Heart left ventricle (tissue), 16 donors: ENCODE data around the gene FRMPD4. TPM values are rescaled to one million over a fixed set of nuclear protein-coding genes. Genes with fewer than 3 reads are reported as not detected.

Source experiments
- ATAC-seq, 4 donors: fragments of 200-7000 bp; cut with Tn5 transposase; one replicate each; pipeline ENCODE4 v1.9.1; 2020 to 2022; ENCODE audit warnings: moderate library complexity in 4 of 4, mild to moderate bottlenecking in 3 of 4, moderate number of reproducible peaks in 1 of 4
- DNase-seq, 5 donors: peaks; one replicate each; pipeline ENCODE4 v3.0.0-alpha.2; 2020
- H3K27ac ChIP-seq, 12 donors: fragments of 200-600 bp; sonication (generic) in 4 of 12; one replicate each; pipeline versions ENCODE4 v1.5.0 to v1.8.0; 2016 to 2022; ENCODE audit warnings: mild to moderate bottlenecking in 2 of 12
- H3K27me3 ChIP-seq, 9 donors: fragments of 200-600 bp; sonication (generic) in 2 of 9; one replicate each; pipeline versions ENCODE4 v1.5.1 to v1.8.0; 2016 to 2022; ENCODE audit warnings: mild to moderate bottlenecking in 3 of 9
- H3K36me3 ChIP-seq, 9 donors: fragments of 200-600 bp; sonication (generic) in 2 of 9; one replicate each; pipeline versions ENCODE4 v1.5.0 to v1.8.0; 2018 to 2022; ENCODE audit warnings: mild to moderate bottlenecking in 2 of 9
- H3K4me1 ChIP-seq, 12 donors: fragments of 200-600 bp; sonication (generic) in 4 of 12; one replicate each; pipeline versions ENCODE4 v1.5.0 to v1.8.0; 2016 to 2022; ENCODE audit warnings: mild to moderate bottlenecking in 3 of 12
- H3K4me3 ChIP-seq, 12 donors: fragments of 200-600 bp; sonication (generic) in 4 of 12; one replicate each; pipeline versions ENCODE4 v1.5.0 to v1.8.0; 2017 to 2022; ENCODE audit warnings: mild to moderate bottlenecking in 9 of 12, moderate library complexity in 4 of 12
- H3K9me3 ChIP-seq, 12 donors: fragments of 200-600 bp; sonication (generic) in 4 of 12; one replicate each; pipeline versions ENCODE4 v1.5.0 to v1.8.0; 2016 to 2022; ENCODE audit warnings: mild to moderate bottlenecking in 1 of 12
- POLR2A ChIP-seq, 2 donors: fragments of 450-650 bp; IDR thresholded peaks; one replicate each; pipeline ENCODE4 v1.6.1; 2017; ENCODE audit warnings: antibody characterized with exemption in 2 of 2, mild to moderate bottlenecking in 2 of 2, moderate library complexity in 2 of 2
- WGBS, 4 donors: extraction: QIAGEN DNeasy Blood & Tissue Kit in 2 of 4; methylation state at CpG; one replicate each; pipeline versions ENCODE4 v1.1.5 to v1.1.7; 2013 to 2018; 5-methylcytosine and 5-hydroxymethylcytosine counted together
- intact Hi-C, 10 donors: fragments of 100-400 bp; cut with DNase I; formaldehyde crosslinking; loops; one replicate each; pipeline versions ENCODE4 v1.11.1 to v1.14.2; 2022
- polyA plus RNA-seq, 2 donors: library from polyadenylated mRNA; stranded (reverse); fragments of 200-250 nt; gene quantifications; one replicate each; pipeline ENCODE4 v1.2.3, GENCODE V29; 2013
- total RNA-seq, 9 donors: library from RNA; depleted of rRNA in 2 of 9; stranded (reverse); fragments of >200 nt in 2 of 9; fragmentation: NEBNext Ultra II Directional in 3 of 9; extraction: Animal tissue kit (Norgen Biotek cat#: 25700) in 3 of 9; gene quantifications; one replicate each; pipeline versions ENCODE4 v1.1.0 to v1.2.4, GENCODE V29; 2016 to 2023
- TF ChIP-seq, protein P1 (sequence below), 12 donors: fragments of 200-600 bp; sonication (generic) in 4 of 12; IDR thresholded peaks; one replicate each; pipeline versions ENCODE4 v1.5.0 to v1.8.0; 2018 to 2022; ENCODE audit warnings: antibody characterized with exemption in 12 of 12, mild to moderate bottlenecking in 5 of 12
- donor health status: ischemic (EF 13 %, LVEDD 7.1; RV severe dilation, severe dysfunction).
- donor health status: healthy with polysubstance abuse.
- donor health status: DM: no; HTN: yes; CAD: no.
- donor health status: DM: no; HTN: no; CAD: no.
- donor health status: ischemic (EF 25% LVEDD 6.9; RV normal size, moderate dysfunction).
- donor health status: ischemic (EF 25% LVEDD 5.7; RV mildly dilated, moderate dysfunction).
- donor health status: healthy.
- donor health status: DM: yes; HTN: yes; CAD: no.
- donor health status: ischemic (EF 35%, LVEDD 5.7; RV mildly dilated, moderate dysfunction).
- donor health status: nonischemic (EF 11% LVEDD 7.7; RV severe dilation, severe dysfunction).
- donor health status: DM: yes; HTN: yes; CAD: no.
- donor health status: PGD.
- donor health status: ischemic (EF 29% LVEDD 5.4; RV normal size, mild dysfunction).
- donor health status: nonischemic (EF 23%, LVEDD 6.1; RV moderate dilation, normal function).

FRMPD4 gene
- total and polyA plus RNA-seq, 11 donors = 0.07 to 4.2 (median 1.4) TPM

DNA sequence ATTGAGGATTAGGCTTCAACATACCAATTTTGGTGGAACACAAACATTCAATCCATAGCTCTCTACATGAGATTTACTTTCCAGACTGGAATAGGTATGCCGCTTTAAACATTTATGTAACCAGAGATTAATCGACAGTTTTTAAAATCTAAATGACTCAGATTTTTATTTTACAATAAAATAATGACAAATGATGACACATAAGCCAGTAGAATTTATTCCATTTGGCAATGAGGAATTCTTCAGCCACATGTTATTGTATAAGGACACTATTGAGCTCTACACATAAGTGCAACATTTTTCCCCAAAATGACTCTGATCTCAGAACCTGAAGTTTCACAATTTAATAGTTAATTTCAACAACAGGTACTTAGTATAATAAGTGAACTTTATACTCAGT, 425.9 kb downstream of the FRMPD4 start:
- H3K4me1 ChIP-seq = no peaks in the 10 kb centered on the region
- TF ChIP-seq, protein P1, sequence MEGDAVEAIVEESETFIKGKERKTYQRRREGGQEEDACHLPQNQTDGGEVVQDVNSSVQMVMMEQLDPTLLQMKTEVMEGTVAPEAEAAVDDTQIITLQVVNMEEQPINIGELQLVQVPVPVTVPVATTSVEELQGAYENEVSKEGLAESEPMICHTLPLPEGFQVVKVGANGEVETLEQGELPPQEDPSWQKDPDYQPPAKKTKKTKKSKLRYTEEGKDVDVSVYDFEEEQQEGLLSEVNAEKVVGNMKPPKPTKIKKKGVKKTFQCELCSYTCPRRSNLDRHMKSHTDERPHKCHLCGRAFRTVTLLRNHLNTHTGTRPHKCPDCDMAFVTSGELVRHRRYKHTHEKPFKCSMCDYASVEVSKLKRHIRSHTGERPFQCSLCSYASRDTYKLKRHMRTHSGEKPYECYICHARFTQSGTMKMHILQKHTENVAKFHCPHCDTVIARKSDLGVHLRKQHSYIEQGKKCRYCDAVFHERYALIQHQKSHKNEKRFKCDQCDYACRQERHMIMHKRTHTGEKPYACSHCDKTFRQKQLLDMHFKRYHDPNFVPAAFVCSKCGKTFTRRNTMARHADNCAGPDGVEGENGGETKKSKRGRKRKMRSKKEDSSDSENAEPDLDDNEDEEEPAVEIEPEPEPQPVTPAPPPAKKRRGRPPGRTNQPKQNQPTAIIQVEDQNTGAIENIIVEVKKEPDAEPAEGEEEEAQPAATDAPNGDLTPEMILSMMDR (IDR thresholded peaks at IDR 0.05) = no peak
- TF ChIP-seq POLR2A (IDR thresholded peaks at IDR 0.05) = no peak
- H3K4me3 ChIP-seq = no peak overlapping the region
- ATAC-seq (no peak), DNase-seq (no peak)
- no peaks in the 10 kb centered on the region for H3K36me3 ChIP-seq
- H3K27me3 ChIP-seq = no peaks in the 10 kb centered on the region
- H3K27ac ChIP-seq = no peak overlapping the region
- WGBS, 4 donors = 83 to 90% (median 87%) methylated on average over 2 of the region's 2 CpGs
- intact Hi-C loops = no loop called here
- no peaks in the 10 kb centered on the region for H3K9me3 ChIP-seq

DNA sequence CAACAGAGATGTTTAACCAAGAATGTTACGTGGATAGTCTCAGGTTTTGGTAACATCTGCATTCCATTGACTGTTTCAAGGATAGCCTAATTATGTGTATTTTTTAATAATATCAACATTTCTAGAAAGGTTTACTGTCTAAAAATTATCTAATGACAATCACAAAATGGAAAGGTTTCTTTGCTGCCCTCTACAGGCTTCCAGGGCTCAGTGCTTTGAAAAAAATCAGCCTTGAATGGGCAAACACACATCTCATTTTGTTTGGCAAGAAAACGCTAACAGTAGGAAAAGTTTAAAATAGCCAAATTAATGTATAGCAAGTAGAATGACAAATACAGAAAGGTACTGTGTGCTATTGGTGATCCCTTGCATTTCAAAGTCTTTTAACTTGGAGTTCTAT, 429.6 kb downstream of the FRMPD4 start:
- DNase-seq (no peak), ATAC-seq (no peak)
- TF ChIP-seq, protein P1 (IDR thresholded peaks at IDR 0.05) = peak; percentile 29 to 62 (median 50)
- TF ChIP-seq POLR2A (IDR thresholded peaks at IDR 0.05) = no peak
- intact Hi-C loops = no loop called here
- H3K4me1 ChIP-seq = no peaks in the 10 kb centered on the region
- H3K4me3 ChIP-seq = no peak overlapping the region
- H3K27ac ChIP-seq = no peak overlapping the region
- WGBS, 4 donors = 32 to 64% (median 48%) methylated on average over 2 of the region's 2 CpGs
- no peaks in the 10 kb centered on the region for H3K9me3 ChIP-seq
- H3K27me3 ChIP-seq = peaks cover 0 to 4% (median 0%) of the 10 kb centered on the region in 9 donors
- no peaks in the 10 kb centered on the region for H3K36me3 ChIP-seq

DNA sequence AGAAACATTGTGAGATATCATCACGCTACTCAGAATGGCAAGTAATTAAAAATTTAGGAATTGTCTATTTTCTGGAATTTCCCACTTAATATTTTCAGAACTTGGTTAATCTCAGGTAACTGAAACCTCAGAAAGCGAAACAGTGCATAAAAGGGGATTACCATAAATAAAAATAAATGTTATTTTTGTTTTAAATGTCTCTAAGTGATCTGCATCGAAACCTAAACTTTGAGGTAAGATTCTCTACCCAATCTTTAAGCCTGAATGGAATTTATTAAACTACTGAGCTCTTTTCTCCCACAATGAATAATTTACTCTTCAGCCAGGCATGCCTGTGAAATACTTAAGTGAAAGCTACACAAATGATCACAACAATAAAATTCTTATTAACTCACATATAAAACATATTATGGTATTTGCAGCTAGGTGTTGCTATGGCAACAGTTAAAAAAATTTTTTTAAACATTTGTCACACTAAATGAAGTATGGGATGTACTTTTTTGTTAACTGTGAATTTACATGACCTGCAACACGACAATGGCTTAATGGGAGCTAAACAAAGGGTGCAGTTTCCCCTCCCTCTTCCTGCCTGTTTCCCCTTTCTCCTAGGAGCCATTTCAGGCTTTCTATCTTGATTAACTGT, 432.7 kb downstream of the FRMPD4 start:
- Histone ChIP-seq H3K27me3 (peaks cover 0 to 9% (median 0%) of the 10 kb centered on the region in 9 donors), H3K4me3 (no peak overlapping the region), H3K27ac (no peak overlapping the region), H3K4me1 (no peaks in the 10 kb centered on the region), H3K9me3 (no peaks in the 10 kb centered on the region), H3K36me3 (no peaks in the 10 kb centered on the region)
- TF ChIP-seq, protein P1 (IDR thresholded peaks at IDR 0.05) = no peak
- no peak for TF ChIP-seq POLR2A (IDR thresholded peaks at IDR 0.05)
- DNase-seq = no peak
- no peak for ATAC-seq
- intact Hi-C loops = no loop called here
- WGBS, 4 donors = 65 to 80% (median 70%) methylated on average over 4 of the region's 4 CpGs

DNA sequence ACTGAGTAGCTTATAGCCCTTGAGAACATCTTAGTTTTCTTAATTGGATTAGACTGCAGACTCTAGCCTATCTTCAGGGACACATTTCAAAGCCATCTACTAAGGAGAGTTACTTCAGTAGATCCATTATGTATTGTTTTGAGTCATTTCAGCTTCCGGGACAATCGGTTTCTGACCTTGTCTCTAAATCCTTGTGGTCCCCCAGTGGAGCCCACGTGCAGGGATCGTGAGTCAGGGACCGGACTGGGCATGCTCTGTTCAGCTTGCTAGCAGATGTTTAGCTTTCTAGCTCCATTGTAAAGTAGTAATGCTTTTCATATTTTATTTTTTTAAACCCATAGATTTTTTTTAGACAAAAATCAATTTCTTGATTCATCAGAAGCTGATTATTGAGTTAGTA, 441.0 kb downstream of the FRMPD4 start:
- intact Hi-C loops = no loop called here
- H3K27me3 ChIP-seq = peaks cover 0 to 15% (median 0%) of the 10 kb centered on the region in 9 donors
- ATAC-seq (no peak), DNase-seq (no peak)
- WGBS, 4 donors = 77 to 88% (median 80%) methylated on average over 5 of the region's 5 CpGs
- no peaks in the 10 kb centered on the region for H3K36me3 ChIP-seq
- H3K9me3 ChIP-seq = no peaks in the 10 kb centered on the region
- no peak overlapping the region for H3K27ac ChIP-seq
- no peak for TF ChIP-seq POLR2A (IDR thresholded peaks at IDR 0.05)
- TF ChIP-seq, protein P1 (IDR thresholded peaks at IDR 0.05) = no peak
- H3K4me3 ChIP-seq = no peak overlapping the region
- no peaks in the 10 kb centered on the region for H3K4me1 ChIP-seq
